ENCODE results near the gene EPHB6.

Gene EPHB6

DNA sequence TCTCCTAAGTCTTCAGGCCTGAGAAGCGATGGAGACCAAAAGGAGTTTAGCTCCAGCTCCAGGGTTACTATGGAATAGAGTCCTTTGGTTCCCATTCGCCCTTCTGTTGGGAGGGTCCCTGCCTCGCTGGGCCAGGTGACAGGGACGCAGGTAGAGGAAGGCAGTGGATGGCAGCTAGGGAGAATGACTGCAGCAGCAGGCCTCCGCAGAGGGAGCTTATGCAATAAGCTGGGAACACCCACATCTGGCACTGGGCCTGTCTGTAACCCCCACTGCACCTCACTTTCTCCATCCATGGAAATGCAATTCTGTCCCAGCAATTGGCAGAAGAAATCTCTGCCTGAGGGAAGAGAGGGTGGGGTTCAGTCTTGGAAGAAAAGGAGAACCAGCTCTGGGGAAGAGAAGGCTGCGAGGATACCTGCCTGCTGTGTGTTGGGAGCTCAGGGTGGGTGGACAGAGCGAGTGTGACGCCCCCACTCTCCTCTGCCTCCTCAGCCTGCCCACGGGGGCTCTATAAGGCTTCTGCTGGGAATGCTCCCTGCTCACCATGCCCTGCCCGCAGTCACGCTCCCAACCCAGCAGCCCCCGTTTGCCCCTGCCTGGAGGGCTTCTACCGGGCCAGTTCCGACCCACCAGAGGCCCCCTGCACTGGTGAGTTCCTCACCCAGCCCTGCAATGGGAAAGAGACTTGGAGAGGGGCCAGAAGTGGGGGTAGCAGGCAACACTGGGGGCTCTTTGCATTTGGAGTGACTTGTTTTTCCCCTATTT, 10.3 kb downstream of the EPHB6 start:
- no peak for DNase-seq (ENCODE audit: low spot score)

DNA sequence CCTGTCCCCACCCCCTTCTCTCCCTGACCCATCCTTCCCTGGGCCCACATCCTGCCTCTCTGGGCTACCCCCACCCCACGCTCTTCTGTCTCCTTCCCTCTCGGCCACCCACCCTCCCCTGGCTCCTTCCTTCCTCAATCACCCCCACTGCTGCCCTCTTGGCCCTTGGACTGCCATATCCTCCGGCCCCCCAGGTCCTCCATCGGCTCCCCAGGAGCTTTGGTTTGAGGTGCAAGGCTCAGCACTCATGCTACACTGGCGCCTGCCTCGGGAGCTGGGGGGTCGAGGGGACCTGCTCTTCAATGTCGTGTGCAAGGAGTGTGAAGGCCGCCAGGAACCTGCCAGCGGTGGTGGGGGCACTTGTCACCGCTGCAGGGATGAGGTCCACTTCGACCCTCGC, 10.9 kb downstream of the EPHB6 start:
- no peak for DNase-seq (ENCODE audit: low spot score)

DNA sequence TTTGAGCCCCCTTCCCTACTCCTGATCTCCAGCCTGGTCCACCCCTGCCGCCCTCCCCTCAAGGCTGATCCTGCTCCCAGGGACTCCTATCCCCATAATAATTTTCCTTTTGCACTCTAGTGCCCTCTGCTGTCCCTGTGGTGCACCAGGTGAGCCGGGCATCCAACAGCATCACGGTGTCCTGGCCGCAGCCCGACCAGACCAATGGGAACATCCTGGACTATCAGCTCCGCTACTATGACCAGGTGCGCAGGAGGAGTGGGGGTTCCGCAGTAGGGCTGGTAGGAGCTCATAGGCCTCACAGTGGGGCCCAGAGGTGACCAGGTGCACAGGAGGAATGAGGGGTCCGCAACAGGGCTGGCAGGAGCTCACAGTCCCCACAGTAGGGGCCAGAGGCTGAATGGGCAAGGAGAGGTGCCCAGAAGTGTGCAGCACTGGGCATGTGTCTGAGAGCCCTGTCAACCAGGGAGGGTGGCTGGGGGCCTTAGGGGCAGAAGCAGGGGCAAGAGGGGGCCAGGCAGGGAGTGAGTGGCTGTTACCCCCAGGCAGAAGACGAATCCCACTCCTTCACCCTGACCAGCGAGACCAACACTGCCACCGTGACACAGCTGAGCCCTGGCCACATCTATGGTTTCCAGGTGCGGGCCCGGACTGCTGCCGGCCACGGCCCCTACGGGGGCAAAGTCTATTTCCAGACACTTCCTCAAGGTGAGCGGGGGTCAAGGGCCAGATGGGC, 11.7 kb downstream of the EPHB6 start:
- DNase-seq (ENCODE audit: low spot score): peak; percentile 58

DNA sequence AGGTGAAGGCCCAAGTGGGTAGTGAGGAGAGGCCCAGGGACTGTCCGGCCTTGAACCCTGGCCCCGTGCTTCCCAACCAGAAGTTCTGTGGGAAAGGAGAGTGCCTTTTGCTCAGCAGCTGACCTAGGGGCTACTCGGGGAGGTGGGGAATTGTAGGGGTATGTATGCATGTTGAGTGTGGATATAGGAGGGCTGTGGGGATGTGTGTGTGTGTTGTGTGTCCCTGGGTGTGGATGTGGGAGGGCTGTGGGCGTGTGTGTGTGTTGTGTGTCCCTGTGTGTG, 12.2 kb downstream of the EPHB6 start:
- DNase-seq (ENCODE audit: low spot score): no peak

DNA sequence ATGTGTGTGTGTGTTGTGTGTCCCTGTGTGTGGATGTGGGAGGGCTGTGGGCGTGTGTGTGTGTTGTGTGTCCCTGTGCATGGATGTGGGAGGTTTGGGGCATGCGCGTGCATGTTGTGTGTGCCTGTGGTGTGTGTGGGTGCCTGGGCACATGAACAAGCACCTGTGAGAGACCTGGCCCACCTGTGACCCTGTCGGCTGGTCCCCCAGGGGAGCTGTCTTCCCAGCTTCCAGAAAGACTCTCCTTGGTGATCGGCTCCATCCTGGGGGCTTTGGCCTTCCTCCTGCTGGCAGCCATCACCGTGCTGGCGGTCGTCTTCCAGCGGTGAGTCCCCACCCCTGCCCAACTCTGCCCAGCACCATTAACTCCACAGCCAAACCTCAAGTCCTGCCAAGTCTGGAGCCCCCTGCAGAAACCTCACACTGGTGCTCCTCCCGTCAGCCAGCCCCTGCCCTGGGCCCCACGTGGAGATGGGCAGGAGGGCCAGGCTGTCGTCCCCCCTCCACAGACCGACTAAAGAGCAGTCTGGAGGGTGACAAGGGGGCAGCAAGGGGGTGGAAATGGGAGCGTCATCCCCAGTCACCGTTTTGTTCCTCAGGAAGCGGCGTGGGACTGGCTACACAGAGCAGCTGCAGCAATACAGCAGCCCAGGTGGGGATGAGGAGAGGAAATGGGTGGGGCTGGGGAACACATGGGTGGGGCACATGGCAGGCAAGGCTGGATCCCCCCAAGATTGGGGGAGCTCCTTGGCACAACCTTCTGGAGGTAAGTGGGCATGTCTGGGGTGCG, 12.7 kb downstream of the EPHB6 start:
- DNase-seq (ENCODE audit: low spot score): no peak

DNA sequence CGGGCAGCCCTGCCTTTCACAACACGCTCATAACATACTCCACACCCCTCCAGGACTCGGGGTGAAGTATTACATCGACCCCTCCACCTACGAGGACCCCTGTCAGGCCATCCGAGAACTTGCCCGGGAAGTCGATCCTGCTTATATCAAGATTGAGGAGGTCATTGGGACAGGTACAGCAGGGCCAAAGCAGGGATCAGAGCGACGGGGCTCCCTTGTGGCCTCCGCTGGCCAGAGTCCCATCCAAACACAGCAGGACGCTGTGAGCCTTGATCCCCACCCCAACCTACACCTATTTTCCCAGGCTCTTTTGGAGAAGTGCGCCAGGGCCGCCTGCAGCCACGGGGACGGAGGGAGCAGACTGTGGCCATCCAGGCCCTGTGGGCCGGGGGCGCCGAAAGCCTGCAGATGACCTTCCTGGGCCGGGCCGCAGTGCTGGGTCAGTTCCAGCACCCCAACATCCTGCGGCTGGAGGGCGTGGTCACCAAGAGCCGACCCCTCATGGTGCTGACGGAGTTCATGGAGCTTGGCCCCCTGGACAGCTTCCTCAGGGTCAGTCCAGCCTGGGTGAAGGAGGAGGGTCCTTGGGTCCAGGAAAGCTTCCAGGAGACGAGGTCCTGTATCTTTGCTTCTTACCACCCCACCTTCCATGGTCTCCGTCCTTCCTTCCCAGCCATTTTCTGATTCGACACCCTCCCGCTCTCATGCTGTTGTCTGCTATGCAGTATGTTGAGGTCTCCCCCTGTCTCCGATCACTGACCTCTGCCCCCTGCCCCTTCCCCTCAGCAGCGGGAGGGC, 13.5 kb downstream of the EPHB6 start:
- no peak for DNase-seq (ENCODE audit: low spot score)

DNA sequence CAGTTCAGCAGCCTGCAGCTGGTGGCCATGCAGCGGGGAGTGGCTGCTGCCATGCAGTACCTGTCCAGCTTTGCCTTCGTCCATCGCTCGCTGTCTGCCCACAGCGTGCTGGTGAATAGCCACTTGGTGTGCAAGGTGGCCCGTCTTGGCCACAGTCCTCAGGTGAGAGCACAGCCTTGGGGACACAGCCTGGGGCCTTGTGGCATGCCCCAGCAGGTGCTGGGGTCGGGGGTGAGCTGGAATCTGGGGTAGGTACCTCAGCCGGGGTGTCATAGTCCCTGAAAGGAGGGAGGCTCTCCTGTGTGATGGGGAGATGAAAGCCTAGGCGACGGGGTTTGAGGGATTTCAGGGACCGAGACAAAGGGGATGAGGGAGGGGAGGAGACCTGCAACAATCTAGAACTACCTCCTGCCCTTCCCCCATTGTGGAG, 14.1 kb downstream of the EPHB6 start:
- DNase-seq (ENCODE audit: low spot score): no peak

DNA sequence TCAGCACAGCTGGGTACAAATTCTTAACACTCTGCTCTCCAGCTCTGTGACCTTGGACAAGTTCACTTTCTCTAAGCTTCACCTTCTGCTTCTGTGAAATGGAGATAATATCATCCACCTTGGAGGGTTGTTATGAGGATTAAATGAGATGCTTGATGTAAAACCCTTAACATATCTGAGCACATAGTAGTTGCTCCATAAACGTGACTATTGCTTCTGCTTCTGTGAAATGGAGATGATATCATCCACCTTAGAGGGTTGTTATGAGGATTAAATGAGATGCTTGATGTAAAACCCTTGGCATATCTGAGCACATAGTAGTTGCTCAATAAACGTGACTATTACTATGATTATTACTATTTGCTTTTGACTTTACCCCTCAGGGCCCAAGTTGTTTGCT, 14.6 kb downstream of the EPHB6 start:
- DNase-seq (ENCODE audit: low spot score): no peak

DNA sequence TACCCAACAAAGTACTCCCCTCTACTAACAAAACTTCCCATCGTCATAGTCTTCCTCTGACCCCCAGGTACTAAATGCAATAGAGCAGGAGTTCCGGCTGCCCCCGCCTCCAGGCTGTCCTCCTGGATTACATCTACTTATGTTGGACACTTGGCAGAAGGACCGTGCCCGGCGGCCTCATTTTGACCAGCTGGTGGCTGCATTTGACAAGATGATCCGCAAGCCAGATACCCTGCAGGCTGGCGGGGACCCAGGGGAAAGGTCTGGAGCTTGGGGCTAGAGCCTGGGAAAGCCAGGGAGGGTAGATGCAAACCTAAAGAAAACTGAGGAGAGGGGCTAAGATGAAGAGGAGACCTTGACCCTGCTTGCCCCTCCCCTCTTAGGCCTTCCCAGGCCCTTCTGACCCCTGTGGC, 15.3 kb downstream of the EPHB6 start:
- no peak for DNase-seq (ENCODE audit: low spot score)

DNA sequence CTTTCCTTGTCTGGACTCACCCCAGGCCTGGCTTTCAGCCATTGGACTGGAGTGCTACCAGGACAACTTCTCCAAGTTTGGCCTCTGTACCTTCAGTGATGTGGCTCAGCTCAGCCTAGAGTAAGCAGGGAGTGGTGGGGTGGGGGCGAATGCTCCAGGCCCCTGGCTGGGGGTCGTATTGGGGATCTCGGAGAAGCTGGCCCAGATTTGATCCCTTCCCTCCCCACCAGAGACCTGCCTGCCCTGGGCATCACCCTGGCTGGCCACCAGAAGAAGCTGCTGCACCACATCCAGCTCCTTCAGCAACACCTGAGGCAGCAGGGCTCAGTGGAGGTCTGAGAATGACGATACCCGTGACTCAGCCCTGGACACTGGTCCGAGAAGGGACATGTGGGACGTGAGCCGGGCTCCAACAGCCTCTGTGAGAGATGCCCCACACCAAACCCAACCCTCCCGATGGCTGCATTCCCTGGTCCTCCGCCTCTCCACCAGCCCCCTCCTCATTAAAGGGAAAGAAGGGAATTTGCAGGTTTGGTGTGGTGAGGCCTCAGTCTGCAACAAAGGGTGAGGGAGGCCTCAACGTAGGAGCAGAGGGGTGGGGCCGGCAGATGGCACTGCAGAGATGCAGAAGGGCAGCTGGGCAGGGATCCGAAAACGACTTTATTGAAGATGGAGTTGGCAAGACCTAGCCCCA, 15.8 kb downstream of the EPHB6 start:
- no peak for DNase-seq (ENCODE audit: low spot score)

DNA sequence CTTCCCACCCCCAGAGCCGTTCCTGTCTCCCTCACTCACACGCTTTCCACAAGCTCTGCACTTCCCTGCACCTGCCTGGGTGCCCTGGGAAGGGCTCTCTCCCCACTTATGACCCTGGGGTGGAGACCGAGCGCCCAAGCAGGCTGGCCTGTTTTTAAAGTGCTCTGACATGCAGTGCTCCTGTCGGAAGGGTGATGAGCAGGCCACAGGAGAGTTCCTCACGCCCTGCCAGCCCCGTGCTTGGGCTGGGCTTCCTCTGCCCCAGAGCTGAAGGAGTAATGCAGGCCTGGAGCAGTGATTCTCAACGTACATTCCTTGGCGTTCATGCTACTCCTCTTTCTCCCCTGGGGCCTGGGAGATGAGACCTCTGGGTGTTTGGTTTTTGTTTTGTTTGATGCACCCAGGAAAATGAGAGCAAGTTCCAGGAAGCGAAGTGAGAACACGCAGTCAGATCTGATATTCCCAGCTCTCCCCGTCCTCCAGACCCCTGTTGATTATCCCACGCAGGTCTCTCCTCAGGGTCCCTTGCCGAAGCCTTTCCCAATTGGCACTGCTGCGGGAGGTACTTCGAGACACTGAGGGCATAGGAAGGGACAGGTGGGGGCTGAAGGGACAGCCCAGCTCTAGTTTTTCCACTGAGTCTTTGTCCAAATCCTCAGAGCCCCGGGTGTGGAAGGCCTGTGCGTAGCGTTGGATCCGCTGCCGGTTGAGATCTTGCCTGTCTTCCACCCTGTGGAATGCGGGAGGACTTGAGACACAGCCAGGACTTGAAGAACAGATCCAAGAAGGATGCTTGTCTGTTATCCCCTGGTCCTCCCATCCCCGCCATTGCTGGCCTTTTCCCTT, 16.6 kb downstream of the EPHB6 start:
- no peak for DNase-seq (ENCODE audit: low spot score)

DNA sequence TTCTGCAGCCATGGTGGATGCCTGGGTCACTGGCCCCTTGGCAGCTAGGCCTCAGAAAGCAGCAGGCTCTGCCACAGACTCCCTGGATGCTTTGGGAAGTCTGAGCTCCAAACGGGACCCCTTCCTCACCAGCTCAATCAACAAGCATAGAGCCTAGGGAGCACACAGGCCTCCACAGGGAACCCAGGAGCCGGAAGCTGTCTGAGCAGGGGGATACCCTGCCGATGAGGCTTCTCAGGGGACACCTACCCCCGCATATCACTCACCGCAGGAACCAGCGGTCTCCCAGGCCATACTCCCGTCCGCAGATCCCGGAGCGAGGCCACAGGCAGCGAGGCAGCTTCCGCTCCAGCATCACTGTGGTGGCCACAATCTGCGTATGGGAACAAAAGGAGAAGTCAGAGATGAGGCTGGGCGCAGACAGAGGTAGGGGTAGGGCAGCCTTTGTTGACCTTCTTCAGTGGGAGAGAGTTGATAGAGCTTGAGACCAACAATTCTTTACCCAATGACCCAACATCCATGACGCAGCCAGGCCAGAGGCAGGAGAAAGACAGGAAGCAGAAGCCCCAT, 17.3 kb downstream of the EPHB6 start:
- DNase-seq (ENCODE audit: low spot score): no peak

DNA sequence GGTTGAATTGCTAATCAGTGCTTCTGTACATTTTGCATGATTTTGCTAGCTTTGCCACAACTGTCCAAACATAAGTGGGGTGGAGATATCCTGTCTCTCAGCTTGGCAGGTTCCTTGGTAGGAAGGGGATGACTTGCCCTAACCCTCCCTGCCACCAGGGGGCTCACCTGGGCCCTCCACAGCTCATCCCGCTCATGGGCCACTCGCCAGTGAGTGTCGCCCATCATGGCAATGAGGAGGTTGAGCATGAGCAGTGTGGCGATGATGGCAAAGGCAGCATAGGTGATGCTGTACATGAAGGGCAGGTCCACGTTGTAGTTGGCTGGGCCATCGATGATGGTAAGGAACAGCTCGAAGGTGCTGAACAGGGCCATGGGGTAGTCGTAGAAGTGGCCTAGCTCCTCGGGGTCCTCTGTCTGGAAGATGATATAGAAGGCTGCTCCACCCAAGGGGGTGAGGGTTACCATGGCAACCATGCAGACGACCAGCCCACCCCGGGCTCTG, 18.5 kb downstream of the EPHB6 start:
- no peak for DNase-seq (ENCODE audit: low spot score)

DNA sequence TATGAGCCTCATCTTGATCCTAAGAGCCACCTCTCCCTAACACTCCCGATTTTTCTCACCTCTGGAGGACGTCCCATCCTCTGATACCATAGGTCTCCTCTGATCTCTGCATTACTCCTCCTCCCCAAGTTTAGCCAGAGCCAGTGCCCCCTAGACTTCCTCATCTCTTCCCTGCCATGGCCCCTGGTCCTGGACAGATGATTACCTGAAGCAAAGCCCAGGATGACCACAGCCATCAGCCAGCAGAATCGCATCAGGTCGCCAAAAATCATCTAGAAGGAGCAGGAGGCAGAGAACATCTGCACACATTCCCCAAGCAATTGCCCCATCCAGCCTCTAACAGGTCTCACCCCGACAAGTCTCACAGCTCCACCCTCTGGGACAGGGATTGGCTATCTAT, 19.0 kb downstream of the EPHB6 start:
- DNase-seq (ENCODE audit: low spot score): no peak

DNA sequence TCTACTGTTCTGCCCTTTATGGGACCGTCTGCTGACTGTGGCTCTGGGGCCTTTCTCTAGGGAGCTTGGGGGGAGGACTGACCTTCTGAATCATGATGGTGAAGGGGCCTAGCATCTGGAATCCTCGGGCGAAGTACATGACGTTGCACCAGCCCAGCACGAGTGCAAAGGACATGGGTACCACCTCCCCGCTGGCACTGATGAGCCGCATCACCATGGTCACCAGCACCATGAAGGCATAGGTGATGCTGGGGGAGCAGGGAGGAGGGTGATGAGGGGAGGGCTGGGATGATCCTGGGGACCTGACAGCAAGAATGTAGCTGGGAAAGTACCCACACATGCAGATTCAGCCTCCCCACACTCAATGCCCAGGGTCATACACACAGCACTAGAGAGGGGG, 19.5 kb downstream of the EPHB6 start:
- DNase-seq (ENCODE audit: low spot score): no peak

DNA sequence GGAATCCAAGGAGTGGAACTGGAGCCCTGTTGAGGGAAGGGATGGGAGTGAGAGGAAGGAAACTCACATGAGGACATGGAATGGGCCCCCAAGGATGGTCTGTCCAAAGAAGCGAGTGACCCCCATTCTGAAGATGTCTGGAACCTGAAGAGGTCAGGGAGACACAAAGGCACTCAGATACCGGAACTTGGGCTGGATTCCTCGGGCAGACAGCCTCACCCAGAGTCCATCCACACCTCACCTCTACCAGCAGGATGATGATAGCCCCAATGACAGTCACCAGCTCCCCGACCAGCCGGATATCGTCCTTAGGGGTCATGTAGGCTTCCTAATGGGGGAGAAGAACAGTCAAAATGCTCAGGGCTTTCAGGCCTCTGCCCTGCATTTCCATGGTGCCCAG, 20.0 kb downstream of the EPHB6 start:
- DNase-seq (ENCODE audit: low spot score): no peak

DNA sequence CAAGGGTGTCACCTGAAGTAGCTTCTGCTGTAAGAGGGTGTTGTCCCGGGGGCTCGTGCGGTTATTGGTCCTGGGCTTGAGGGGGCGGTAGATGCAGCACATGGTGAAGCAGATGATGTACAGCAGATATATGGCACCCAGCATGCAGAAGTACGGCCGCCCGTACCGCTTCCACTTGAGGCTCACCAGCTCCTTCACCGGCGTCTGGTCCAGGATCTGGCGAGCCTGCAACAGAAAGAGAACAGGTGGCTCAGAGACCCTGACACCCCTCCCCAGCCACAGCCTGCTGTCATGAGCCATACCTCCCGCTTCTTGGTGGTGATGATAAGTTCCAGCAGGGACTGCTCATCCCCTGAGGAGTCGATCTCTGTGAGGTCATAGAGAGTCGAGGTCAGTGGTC, 20.6 kb downstream of the EPHB6 start:
- DNase-seq (ENCODE audit: low spot score): no peak

DNA sequence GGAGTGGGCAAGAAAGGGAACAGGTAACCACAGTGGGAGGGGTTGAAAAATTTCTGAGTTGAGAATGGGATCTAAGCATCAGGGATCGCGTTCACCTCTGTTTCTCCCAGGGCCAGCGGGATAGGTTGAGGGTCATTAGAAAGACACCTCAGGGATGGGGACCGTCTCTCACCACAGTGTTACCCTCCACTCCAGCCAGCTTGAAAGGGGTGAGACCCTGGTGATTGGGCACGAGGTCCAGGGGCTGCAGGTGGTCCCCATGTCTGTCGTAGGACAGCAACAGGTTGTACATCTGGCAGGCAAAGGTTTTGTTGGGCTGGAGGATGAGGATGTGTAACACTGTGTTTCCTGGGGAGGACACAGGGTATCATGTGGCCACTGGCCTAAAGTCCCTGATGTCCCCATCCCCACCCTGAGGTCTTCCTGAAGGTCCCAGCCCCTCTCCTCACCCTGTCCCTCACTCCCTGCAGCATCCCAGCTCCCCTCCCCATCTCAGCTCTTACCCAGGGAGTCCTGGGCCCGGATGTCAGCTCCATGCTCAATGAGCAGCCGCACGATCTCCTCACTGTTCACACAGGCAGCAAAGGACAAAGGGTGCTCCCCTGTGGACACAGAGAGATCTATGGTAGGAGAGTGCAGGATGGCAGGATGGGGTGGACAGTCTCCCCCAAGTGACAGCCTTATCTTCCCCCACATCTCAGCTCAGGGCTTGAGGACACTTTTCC, 21.5 kb downstream of the EPHB6 start:
- no peak for DNase-seq (ENCODE audit: low spot score)

Measured in LoVo (cell line).